ENCODE results near the gene JAG2.

DNA sequence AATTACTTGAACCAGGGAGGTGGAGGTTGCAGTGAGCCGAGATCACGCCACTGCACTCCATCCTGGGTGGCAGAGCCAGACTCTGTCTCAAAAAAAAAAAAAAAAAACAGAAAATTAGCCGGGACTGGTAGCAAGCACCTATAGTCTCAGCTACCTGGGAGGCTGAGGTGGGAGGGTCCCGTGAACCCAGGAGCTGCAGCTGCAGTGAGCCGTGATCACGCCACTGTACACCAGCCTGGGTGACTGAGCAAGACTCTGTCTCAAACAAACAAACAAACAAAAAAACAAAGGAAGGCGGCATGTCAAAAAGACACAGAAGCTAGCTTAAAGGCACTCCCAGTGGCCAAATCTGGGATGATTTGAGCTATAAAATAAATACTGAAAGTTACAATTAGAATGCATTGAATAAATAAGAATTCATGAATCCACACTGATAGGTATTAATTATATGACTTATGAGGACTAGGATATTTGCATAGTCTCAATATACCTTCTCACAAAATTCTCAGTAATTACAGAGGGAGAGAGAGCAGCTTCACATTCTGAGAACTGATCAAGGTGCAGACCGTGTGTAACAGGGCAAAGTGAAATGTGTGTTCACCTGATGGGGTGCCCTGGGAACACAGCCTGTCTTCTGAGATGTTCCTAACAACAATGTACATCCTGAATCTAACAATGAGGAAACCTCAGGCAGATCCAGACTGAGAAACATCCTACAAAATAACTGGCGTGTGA lies 60.6 kb downstream of the JAG2 start:
- no peak for TF ChIP-seq POLR2A (IDR thresholded peaks at IDR 0.05)
- TF ChIP-seq, protein P1, sequence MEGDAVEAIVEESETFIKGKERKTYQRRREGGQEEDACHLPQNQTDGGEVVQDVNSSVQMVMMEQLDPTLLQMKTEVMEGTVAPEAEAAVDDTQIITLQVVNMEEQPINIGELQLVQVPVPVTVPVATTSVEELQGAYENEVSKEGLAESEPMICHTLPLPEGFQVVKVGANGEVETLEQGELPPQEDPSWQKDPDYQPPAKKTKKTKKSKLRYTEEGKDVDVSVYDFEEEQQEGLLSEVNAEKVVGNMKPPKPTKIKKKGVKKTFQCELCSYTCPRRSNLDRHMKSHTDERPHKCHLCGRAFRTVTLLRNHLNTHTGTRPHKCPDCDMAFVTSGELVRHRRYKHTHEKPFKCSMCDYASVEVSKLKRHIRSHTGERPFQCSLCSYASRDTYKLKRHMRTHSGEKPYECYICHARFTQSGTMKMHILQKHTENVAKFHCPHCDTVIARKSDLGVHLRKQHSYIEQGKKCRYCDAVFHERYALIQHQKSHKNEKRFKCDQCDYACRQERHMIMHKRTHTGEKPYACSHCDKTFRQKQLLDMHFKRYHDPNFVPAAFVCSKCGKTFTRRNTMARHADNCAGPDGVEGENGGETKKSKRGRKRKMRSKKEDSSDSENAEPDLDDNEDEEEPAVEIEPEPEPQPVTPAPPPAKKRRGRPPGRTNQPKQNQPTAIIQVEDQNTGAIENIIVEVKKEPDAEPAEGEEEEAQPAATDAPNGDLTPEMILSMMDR (IDR thresholded peaks at IDR 0.05 in 8 of 11, conservative IDR thresholded peaks at IDR 0.05 in 3 of 11), result no peak

Measured in spleen (tissue), 7 donors.